Upper lobe of left lung (tissue), 6 donors: ENCODE results near the gene CXCR6. TPM values are rescaled to one million over a fixed set of nuclear protein-coding genes. Genes with fewer than 3 reads are reported as not detected.

Source experiments
- ATAC-seq, 2 donors: fragments of 200-7000 bp; cut with Tn5 transposase; one replicate each; pipeline ENCODE4 v1.9.1; 2022; ENCODE audit warnings: mild to moderate bottlenecking in 2 of 2, moderate library complexity in 2 of 2; ENCODE audit not compliant: low FRiP score in 2 of 2
- DNase-seq, 2 donors: peaks; one replicate each; pipeline ENCODE4 v3.0.0-alpha.2; 2019 to 2020
- H3K27ac ChIP-seq, 4 donors: fragments of 200-600 bp; sonication (generic); one replicate each; pipeline ENCODE4 v1.5.1; 2016 to 2019
- H3K27me3 ChIP-seq, 4 donors: fragments of 200-600 bp; sonication (generic); one replicate each; pipeline ENCODE4 v1.5.1; 2017 to 2019
- H3K36me3 ChIP-seq, 4 donors: fragments of 200-600 bp; sonication (generic); one replicate each; pipeline ENCODE4 v1.5.1; 2016 to 2019
- H3K4me1 ChIP-seq, 4 donors: fragments of 200-600 bp; sonication (generic); one replicate each; pipeline ENCODE4 v1.5.1; 2018 to 2019
- H3K4me3 ChIP-seq, 4 donors: fragments of 200-600 bp; sonication (generic); one replicate each; pipeline ENCODE4 v1.5.1; 2017 to 2019; ENCODE audit warnings: mild to moderate bottlenecking in 2 of 4, moderate library complexity in 1 of 4
- H3K9me3 ChIP-seq, 4 donors: fragments of 200-600 bp; sonication (generic); one replicate each; pipeline ENCODE4 v1.5.1; 2018 to 2019
- EP300 ChIP-seq, 4 donors: sonication (generic); formaldehyde crosslinking; IDR thresholded peaks; one replicate each; pipeline ENCODE4 v1.5.1; 2017; ENCODE audit warnings: antibody characterized with exemption in 4 of 4, control low read depth in 2 of 4
- POLR2A ChIP-seq, 4 donors: fragments of 450-650 bp; IDR thresholded peaks; one replicate each; pipeline ENCODE4 v1.5.1; 2016 to 2017; ENCODE audit warnings: antibody characterized with exemption in 4 of 4, mild to moderate bottlenecking in 2 of 4
- POLR2AphosphoS5 ChIP-seq, 2 donors: sonication (generic); formaldehyde crosslinking; IDR thresholded peaks; one replicate each; pipeline ENCODE4 v1.5.1; 2017; ENCODE audit warnings: antibody characterized with exemption in 2 of 2
- WGBS, 2 donors: methylation state at CpG; one replicate each; pipeline ENCODE4 v1.1.5; 2017 to 2018; 5-methylcytosine and 5-hydroxymethylcytosine counted together
- small RNA-seq, 4 donors: library from RNA; depleted of rRNA; stranded (forward); fragments of <200 nt; gene quantifications; one replicate each; pipeline ENCODE3, GENCODE V24; 2016
- total RNA-seq, 6 donors: library from RNA; depleted of rRNA in 4 of 6; stranded (reverse); fragments of >200 nt in 4 of 6; gene quantifications; one replicate each; pipeline versions ENCODE4 v1.1.0 to v1.2.1, GENCODE V29; 2016 to 2021
- TF ChIP-seq, protein P1 (sequence below), 6 experiments: fragments of 450-650 bp in 4 of 6; fragments of 200-600 bp in 2 of 6; sonication (generic) in 2 of 6; IDR thresholded peaks; one replicate each; pipeline ENCODE4 v1.5.1; 2016 to 2019; ENCODE audit warnings: antibody characterized with exemption in 6 of 6
- donor health status: DM: no; HTN: no; CAD: no; lungs with moderate emphysema.
- donor health status: DM: no; HTN: yes; CAD: no; lungs with severe emphysema.

CXCR6 gene
- total RNA-seq, 6 donors from 2014 or later: 2.1 to 10.2 (median 3.0) TPM

DNA sequence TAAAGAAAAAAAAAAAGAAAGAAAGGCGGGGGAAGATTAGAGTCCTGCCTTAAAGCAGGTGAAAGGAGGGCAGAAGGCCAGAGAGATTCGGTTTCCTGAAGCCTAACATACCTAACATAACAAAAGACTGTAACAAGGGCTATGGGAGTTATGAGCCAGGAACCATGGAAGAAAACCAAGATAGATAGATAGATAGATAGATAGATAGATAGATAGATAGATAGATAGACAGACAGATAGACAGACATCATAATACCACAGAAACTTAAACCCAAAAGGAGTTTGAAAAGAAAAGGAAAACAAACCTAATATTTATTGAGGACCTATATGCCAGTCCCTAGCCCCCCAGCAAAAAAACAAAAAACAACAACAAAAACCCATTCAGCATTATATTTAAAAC is 54.7 kb downstream of the CXCR6 start:
- DNase-seq: no peak
- Histone ChIP-seq H3K36me3 (no peaks in the 10 kb centered on the region), H3K27me3 (no peaks in the 10 kb centered on the region), H3K4me1 (peaks cover 17 to 31% (median 25%) of the 10 kb centered on the region in 4 donors), H3K27ac (no peak overlapping the region), H3K4me3 (no peak overlapping the region), H3K9me3 (no peaks in the 10 kb centered on the region)
- whole genome bisulfite sequencing, 2 donors: 77 to 80% methylated on average over 2 of the region's 2 CpGs
- TF ChIP-seq, protein P1, sequence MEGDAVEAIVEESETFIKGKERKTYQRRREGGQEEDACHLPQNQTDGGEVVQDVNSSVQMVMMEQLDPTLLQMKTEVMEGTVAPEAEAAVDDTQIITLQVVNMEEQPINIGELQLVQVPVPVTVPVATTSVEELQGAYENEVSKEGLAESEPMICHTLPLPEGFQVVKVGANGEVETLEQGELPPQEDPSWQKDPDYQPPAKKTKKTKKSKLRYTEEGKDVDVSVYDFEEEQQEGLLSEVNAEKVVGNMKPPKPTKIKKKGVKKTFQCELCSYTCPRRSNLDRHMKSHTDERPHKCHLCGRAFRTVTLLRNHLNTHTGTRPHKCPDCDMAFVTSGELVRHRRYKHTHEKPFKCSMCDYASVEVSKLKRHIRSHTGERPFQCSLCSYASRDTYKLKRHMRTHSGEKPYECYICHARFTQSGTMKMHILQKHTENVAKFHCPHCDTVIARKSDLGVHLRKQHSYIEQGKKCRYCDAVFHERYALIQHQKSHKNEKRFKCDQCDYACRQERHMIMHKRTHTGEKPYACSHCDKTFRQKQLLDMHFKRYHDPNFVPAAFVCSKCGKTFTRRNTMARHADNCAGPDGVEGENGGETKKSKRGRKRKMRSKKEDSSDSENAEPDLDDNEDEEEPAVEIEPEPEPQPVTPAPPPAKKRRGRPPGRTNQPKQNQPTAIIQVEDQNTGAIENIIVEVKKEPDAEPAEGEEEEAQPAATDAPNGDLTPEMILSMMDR (IDR thresholded peaks at IDR 0.05): no peak
- TF ChIP-seq POLR2AphosphoS5 (IDR thresholded peaks at IDR 0.05): no peak
- no peak for TF ChIP-seq EP300 (IDR thresholded peaks at IDR 0.05)
- TF ChIP-seq POLR2A (IDR thresholded peaks at IDR 0.05): no peak
- no peak for ATAC-seq

Small RNA genes lying within 50 kb of the gene (small RNA-seq; reads per million reads assigned to genes)
- 0 reads per million in 4 donors for gene RF00019

Other genes with a start within 250 kb of the CXCR6 start
- 10 to 100 TPM in 3 of 6 donors, 1 to 10 TPM in 2, under 1 TPM in 1; 0.11 to 20.1 (median 7.2) TPM for gene SLC6A20, start 146.9 kb upstream of the CXCR6 start, total RNA-seq
- 10 to 100 TPM; 19.9 to 51.7 (median 31.3) TPM for gene LZTFL1, start 101.3 kb upstream of the CXCR6 start, total RNA-seq
- under 1 TPM in 2 of 6 donors, not detected in 4; 0.11 to 0.13 TPM for gene CCR9, start 56.9 kb upstream of the CXCR6 start, total RNA-seq
- 10 to 100 TPM; 37.5 to 84.9 (median 45.3) TPM for gene FYCO1, start 52.4 kb downstream of the CXCR6 start, total RNA-seq
- under 1 TPM in 4 of 6 donors, not detected in 2; 0.15 to 0.47 (median 0.28) TPM for gene XCR1, start 84.0 kb downstream of the CXCR6 start, total RNA-seq